Measurements from ENCODE around the gene CDK16.

CDK16 gene

GRCh38 chrX:47209508-47210238, 8.8 kb upstream of the CDK16 start:
- FAIRE-seq, result no peak

DNA sequence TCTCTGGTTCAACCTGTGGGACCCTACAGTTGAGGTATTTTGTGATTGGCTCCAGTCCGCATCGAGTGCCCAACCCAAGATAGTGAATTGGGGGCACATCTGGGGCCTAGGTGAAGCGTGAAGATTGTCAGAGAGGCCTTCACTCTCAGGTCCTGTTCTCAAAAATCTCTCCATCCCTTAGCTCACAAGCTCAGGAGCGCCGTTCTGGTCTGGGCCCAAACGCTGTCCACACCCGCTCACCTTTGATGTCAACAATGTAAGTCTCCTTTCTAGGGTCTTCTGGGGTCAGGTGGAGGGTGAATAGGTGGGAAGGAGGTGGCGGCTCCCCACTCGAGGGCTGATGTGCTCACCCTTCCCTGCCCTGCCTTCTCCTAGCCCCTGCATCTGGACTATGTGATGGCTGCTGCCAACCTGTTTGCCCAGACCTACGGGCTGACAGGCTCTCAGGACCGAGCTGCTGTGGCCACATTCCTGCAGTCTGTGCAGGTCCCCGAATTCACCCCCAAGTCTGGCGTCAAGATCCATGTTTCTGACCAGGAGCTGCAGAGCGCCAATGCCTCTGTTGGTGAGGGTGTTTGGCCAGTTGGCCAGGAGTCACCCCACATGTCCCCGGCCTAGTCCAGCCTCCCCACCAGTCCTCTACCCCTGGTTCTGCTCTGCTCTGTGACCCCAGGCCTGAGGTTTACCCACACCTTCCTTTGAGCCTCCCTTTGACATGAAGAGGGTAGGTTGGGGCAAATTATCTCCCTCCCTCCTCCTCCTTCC, 7.6 kb upstream of the CDK16 start:
- FAIRE-seq, result no peak

DNA sequence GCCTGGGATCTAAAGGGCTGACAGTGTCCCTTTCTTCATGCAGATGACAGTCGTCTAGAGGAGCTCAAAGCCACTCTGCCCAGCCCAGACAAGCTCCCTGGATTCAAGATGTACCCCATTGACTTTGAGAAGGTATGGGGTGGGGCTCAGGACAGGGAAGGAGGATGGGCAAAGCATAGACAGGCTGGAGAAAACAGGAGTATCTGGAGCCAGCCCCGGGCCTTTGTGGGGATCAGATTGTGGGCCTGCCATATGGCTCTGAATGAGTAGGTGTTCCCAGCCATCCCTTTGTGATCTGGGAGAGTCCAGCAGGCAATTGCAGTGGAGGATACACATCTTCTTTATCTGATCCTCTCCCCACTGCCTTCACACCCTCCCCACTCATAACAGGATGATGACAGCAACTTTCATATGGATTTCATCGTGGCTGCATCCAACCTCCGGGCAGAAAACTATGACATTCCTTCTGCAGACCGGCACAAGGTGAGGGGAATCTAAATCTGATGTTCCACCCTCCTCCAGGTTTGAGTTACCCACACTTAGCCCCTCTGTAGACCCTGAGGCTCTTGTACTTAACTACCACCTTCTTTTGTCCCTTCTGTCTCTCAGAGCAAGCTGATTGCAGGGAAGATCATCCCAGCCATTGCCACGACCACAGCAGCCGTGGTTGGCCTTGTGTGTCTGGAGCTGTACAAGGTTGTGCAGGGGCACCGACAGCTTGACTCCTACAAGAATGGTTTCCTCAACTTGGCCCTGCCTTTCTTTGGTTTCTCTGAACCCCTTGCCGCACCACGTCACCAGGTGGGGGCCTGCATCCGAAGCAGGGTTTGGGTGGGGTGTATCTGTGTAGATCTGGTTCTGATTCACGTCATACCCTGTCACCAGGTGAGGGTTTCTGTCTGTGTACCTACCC, 5.8 kb upstream of the CDK16 start:
- FAIRE-seq, result no peak

DNA sequence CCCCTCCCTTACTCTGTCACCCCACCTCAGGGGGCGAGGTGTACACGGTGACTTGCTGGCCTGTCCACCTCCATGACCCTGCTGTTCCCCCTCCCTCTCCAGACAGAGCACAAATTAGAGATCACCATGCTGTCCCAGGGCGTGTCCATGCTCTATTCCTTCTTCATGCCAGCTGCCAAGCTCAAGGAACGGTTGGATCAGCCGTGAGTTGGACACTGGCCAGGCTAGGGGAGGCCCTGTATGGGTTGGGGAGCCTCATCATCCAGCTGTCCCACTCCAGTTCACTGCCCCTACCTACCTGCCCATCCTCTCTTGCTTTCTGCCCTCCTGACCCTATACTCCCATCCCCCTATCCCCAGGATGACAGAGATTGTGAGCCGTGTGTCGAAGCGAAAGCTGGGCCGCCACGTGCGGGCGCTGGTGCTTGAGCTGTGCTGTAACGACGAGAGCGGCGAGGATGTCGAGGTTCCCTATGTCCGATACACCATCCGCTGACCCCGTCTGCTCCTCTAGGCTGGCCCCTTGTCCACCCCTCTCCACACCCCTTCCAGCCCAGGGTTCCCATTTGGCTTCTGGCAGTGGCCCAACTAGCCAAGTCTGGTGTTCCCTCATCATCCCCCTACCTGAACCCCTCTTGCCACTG, 3.9 kb upstream of the CDK16 start:
- no peak for FAIRE-seq

DNA sequence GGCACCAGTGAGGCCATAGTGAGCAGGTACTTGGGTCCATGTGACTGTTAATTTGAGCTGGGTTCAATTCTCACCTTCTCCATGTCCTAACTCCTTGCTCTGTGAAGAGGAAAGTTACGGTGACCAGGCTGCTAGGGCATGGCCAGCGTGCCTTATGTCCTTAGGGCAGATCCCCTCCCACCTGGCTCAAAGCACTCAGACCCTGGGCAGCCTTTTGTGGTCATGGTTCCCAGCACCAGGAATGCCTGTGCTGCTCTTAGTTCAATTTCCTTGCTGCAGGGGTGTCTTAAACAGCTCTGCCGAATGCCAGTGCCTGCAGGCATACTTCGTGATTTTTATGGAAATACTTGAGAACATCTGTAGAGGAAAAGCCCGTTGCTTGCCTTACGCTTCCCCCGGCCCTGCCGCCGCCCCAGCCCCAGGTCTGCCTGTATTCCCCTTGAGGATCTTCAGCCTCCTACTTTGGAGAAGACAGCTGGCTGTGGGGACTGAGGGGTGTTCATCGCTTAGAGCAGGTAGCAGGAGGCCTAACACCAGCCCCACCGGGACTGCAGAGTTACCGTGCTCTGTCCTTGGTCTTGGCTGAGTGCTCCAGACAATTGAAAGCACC, 3.1 kb upstream of the CDK16 start:
- FAIRE-seq, result no peak

- FAIRE-seq, result no peak
These were observed 2.0 kb upstream of the CDK16 start for GRCh38 chrX:47216393-47216925.

DNA sequence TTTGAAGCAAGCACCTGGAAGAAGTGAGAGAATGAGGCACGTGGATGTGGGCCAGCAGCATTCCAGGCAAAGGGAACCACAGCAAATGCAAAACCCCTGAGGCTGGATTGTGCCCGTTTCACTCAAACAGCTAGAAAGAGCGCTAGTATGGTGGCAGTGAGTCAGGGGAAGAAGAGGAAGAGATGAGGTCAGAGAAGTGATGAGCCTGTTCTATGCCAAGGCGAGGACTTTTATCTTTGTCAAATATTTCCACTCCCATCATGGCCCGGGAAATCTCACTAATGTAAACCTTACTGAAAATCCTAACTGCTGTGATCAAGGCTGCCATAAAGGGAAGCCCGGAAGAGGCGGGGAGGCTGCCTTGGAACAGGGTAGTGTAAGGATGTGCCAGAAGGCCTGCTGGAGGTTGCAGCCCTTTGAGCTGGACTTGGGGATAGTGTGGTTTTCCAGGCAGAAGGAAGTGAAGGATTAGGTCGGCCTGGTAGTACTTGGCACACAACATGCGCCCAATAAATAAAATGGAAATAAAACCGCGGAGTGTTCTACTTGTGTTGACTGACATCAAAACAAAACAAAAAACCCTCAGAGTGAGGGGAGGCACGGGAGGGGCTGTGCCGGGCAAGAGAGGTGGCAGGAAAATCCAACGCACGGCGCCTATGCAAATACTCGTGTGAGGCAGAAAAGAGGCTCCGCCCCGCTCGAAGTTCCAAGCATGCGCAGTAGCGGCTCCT, 1.2 kb upstream of the CDK16 start:
- no peak for FAIRE-seq

DNA sequence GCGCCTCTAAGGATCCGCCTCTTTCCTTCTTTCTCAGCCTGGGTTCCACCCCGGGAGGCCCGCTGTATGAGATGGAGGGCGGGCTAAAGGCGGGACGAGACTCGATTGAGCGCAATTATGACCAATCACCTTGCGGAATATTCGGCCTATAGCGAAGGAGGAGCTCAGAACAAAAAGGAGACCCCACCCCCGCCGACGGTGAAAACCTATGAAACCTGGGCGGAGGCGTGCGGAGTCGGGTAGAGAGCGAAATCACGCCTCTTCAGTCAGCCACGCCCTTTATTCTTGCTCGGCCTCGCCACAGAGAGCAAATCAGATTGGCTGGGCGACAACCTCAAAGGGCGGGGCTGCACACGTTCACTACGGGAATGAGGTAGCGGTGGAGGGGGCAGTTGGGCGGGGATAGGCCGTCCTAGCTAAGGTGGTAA, 615 bp upstream of the CDK16 start:
- peak; percentile 100 for FAIRE-seq

DNA sequence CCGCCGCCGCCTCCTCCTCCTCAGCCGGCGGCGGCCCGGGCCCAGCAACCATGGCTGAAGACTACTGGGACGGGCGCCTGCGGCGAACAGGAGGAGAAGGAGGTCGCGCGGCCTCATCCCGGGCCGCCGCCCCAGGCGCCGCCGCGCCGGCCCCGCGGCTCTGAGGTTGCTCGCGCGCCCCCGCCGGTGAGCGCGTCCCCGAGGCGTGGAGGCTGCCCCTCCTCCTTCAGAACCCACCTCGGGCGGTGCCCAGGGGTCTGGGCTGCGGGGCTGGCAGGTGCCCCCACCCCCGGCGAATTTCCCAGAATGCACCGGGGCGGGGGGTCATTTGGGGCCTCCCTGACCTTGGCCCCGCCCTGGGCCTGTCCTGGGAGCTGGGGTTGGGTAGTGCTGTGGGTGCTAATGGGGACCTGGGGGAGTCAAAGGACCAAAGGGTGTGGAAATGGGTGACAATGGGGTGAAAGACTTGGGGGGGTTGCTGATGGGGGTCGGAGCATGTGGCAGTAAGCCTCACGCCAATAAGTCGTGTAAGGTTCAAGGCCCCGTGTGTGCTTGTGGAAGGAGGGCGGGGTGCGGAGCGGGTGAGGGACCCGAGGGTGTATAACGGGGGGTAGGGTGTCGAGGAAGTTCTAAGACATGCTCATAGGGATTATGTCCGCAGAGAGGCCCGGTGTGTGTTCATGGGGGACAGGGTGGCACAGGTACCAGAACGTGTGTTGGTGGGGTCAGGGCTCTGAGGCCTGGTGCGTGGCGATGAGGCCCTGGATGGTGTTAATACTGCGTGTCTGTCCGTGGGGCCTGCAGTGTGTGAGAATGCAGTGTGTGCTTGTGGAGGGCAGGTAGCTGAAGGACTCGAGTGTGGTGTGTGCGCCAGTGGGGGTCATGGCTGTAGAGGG, 687 bp downstream of the CDK16 start:
- no peak for FAIRE-seq

- FAIRE-seq, result no peak
These were observed 3.3 kb downstream of the CDK16 start for GRCh38 chrX:47221756-47222155.

DNA sequence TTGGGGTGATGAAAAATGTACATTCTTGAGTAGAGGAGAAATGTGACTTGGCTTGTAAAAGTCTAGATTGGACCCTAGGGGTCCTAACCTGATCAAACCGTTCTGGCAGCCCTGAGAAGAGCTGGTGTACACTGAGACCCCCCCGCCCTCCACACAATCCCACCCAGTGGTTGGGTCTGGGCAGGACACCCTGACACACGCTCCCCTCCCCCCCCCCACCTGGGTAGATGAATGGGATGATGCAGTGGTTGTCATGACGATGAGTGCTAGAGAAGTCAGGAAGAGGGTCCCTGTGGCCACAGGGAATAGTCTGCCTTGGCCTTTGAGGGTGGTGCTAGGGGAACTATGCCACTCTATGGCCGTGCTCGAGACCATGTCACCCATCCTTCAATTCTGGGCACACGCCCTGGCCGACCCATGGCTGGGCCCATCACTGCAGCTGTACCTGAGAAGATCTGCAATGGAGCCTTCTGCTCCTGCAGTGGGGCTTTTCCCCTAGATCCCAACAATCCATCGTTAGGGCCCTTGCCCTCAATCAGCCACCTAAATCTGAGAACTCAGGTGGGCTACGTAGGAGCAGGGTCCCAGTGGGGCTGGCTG, 4.4 kb downstream of the CDK16 start:
- FAIRE-seq, result no peak

GRCh38 chrX:47223476-47224250, 5.2 kb downstream of the CDK16 start:
- no peak for FAIRE-seq

- FAIRE-seq, result no peak
These were observed 5.9 kb downstream of the CDK16 start for GRCh38 chrX:47224266-47224895.

GRCh38 chrX:47224896-47225290, 6.4 kb downstream of the CDK16 start:
- FAIRE-seq, result no peak

DNA sequence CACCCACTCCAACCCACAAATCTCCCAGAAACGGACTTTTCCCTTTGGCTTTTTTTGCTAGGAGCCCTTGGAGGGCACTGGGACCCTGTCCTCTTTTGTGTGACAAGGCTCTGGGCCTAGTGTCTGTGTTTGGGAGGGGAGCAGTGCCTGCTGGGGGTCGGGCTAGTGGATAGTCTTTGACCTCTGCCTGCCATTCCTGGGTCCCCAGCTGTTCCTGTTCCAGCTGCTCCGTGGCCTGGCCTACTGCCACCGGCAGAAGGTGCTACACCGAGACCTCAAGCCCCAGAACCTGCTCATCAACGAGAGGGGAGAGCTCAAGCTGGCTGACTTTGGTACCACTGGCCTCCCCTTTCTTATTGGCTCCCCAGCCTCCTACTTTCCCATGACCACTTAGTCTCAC, 7.6 kb downstream of the CDK16 start:
- FAIRE-seq, result no peak

DNA sequence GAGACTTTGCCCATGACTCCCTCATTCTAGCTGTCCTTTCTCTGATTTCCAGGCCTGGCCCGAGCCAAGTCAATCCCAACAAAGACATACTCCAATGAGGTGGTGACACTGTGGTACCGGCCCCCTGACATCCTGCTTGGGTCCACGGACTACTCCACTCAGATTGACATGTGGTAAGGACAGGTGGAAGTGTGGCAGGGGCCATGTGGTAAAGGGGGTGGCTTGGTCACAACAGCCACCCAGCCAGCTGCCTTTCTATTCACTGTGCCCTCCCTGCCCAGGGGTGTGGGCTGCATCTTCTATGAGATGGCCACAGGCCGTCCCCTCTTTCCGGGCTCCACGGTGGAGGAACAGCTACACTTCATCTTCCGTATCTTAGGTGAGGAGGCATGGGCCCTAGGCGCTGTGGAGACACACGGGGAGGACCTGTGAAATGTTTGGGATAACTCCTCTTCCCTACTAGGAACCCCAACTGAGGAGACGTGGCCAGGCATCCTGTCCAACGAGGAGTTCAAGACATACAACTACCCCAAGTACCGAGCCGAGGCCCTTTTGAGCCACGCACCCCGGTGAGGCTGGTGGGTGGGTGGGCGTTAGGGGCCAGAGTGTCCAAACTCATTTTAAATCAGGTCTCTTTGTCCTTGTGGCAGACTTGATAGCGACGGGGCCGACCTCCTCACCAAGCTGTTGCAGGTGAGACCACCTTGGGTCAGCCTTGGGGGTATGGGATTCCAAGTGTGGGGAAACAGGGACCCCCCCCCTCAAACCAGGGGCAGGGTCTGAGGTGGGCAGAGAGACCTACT, 8.3 kb downstream of the CDK16 start:
- FAIRE-seq, result no peak

DNA sequence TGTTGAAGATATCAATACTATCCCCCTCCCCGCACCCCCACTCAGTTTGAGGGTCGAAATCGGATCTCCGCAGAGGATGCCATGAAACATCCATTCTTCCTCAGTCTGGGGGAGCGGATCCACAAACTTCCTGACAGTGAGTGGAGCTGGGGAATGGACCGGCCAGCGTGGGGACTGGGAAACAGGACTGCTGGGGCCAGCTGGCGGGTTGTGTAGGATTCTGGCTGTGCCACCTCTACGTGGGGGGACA, 8.8 kb downstream of the CDK16 start:
- no peak for FAIRE-seq

All from A204.1 (cell line).